ENCODE results near the gene DHX9. TPM values are rescaled to one million over a fixed set of nuclear protein-coding genes. Genes with fewer than 3 reads are reported as not detected.

DHX9 gene
- total RNA-seq, 1 donor from 2014 or later: 169 TPM

- Histone ChIP-seq H3K79me2 (ENCODE audit: insufficient read depth, low read length) (no peaks in the 10 kb centered on the region), H3K9ac (ENCODE audit: low read length) (no peak overlapping the region), H2AFZ (ENCODE audit: low read depth, low read length) (no peak overlapping the region), H3K9me3 (ENCODE audit: insufficient read depth, low read depth, low read length) (no peaks in the 10 kb centered on the region), H3K27ac (ENCODE audit: low read depth, low read length) (no peak overlapping the region), H3K4me2 (ENCODE audit: low read length) (no peak overlapping the region), H3K4me1 (ENCODE audit: insufficient read depth, low read length) (no peaks in the 10 kb centered on the region), H3K4me3 (ENCODE audit: insufficient read depth, low read depth, low read length) (no peak overlapping the region), H4K20me1 (ENCODE audit: insufficient read depth, low read length) (no peaks in the 10 kb centered on the region), H3K36me3 (ENCODE audit: insufficient read depth, low read length) (no peaks in the 10 kb centered on the region), H3K27me3 (ENCODE audit: insufficient read depth, low read length) (no peaks in the 10 kb centered on the region)
- no peak for FAIRE-seq
- TF ChIP-seq EZH2 (IDR thresholded peaks at IDR 0.05; ENCODE audit: insufficient read depth, low read length) (no peak), CTCF (IDR thresholded peaks at IDR 0.05; ENCODE audit: insufficient read depth, low read depth, low read length) (no peak)
- H3K36me3 Mint-ChIP-seq (ENCODE audit: low read depth, unreplicated experiment): peaks cover 2% of the 10 kb centered on the region
- no peaks in the 10 kb centered on the region for H3K4me1 Mint-ChIP-seq (ENCODE audit: low read depth, unreplicated experiment)
- H3K27me3 Mint-ChIP-seq (ENCODE audit: low read depth, unreplicated experiment): no peaks in the 10 kb centered on the region
- H3K4me3 Mint-ChIP-seq (ENCODE audit: unreplicated experiment): no peak overlapping the region
- H3K9me3 Mint-ChIP-seq (ENCODE audit: unreplicated experiment): no peaks in the 10 kb centered on the region
- DNase-seq (ENCODE audit: low read depth): no peak
- H3K27ac Mint-ChIP-seq (ENCODE audit: unreplicated experiment): no peak overlapping the region
These were observed 36.9 kb upstream of the DHX9 start for GRCh38 chr1:182802006-182802803.

- Histone ChIP-seq H3K27ac (ENCODE audit: low read depth, low read length) (no peak overlapping the region), H4K20me1 (ENCODE audit: insufficient read depth, low read length) (no peaks in the 10 kb centered on the region), H3K79me2 (ENCODE audit: insufficient read depth, low read length) (no peaks in the 10 kb centered on the region), H3K9ac (ENCODE audit: low read length) (no peak overlapping the region), H3K27me3 (ENCODE audit: insufficient read depth, low read length) (no peaks in the 10 kb centered on the region), H3K4me1 (ENCODE audit: insufficient read depth, low read length) (no peaks in the 10 kb centered on the region), H3K4me3 (ENCODE audit: insufficient read depth, low read depth, low read length) (no peak overlapping the region), H3K36me3 (ENCODE audit: insufficient read depth, low read length) (no peaks in the 10 kb centered on the region), H3K4me2 (ENCODE audit: low read length) (no peak overlapping the region), H2AFZ (ENCODE audit: low read depth, low read length) (no peak overlapping the region), H3K9me3 (ENCODE audit: insufficient read depth, low read depth, low read length) (no peaks in the 10 kb centered on the region)
- H3K9me3 Mint-ChIP-seq (ENCODE audit: unreplicated experiment): no peaks in the 10 kb centered on the region
- DNase-seq (ENCODE audit: low read depth): no peak
- no peaks in the 10 kb centered on the region for H3K27me3 Mint-ChIP-seq (ENCODE audit: low read depth, unreplicated experiment)
- no peaks in the 10 kb centered on the region for H3K4me1 Mint-ChIP-seq (ENCODE audit: low read depth, unreplicated experiment)
- no peak for FAIRE-seq
- TF ChIP-seq CTCF (IDR thresholded peaks at IDR 0.05; ENCODE audit: insufficient read depth, low read depth, low read length) (no peak), EZH2 (IDR thresholded peaks at IDR 0.05; ENCODE audit: insufficient read depth, low read length) (no peak)
- no peak overlapping the region for H3K27ac Mint-ChIP-seq (ENCODE audit: unreplicated experiment)
- no peak overlapping the region for H3K4me3 Mint-ChIP-seq (ENCODE audit: unreplicated experiment)
- peaks cover 2% of the 10 kb centered on the region for H3K36me3 Mint-ChIP-seq (ENCODE audit: low read depth, unreplicated experiment)
These were observed 35.3 kb upstream of the DHX9 start for GRCh38 chr1:182803846-182804245.

- no peaks in the 10 kb centered on the region for H3K9me3 Mint-ChIP-seq (ENCODE audit: unreplicated experiment)
- no peaks in the 10 kb centered on the region for H3K36me3 ChIP-seq (ENCODE audit: insufficient read depth, low read length)
- no peaks in the 10 kb centered on the region for H3K27me3 ChIP-seq (ENCODE audit: insufficient read depth, low read length)
- H3K4me3 Mint-ChIP-seq (ENCODE audit: unreplicated experiment): no peak overlapping the region
- no peaks in the 10 kb centered on the region for H3K27me3 Mint-ChIP-seq (ENCODE audit: low read depth, unreplicated experiment)
- no peak overlapping the region for H3K4me2 ChIP-seq (ENCODE audit: low read length)
- peaks cover 2% of the 10 kb centered on the region for H3K36me3 Mint-ChIP-seq (ENCODE audit: low read depth, unreplicated experiment)
- H2AFZ ChIP-seq (ENCODE audit: low read depth, low read length): no peak overlapping the region
- TF ChIP-seq EZH2 (IDR thresholded peaks at IDR 0.05; ENCODE audit: insufficient read depth, low read length): no peak
- TF ChIP-seq CTCF (IDR thresholded peaks at IDR 0.05; ENCODE audit: insufficient read depth, low read depth, low read length): no peak
- H3K9ac ChIP-seq (ENCODE audit: low read length): no peak overlapping the region
- no peaks in the 10 kb centered on the region for H3K79me2 ChIP-seq (ENCODE audit: insufficient read depth, low read length)
- no peak overlapping the region for H3K4me3 ChIP-seq (ENCODE audit: insufficient read depth, low read depth, low read length)
- H3K4me1 Mint-ChIP-seq (ENCODE audit: low read depth, unreplicated experiment): no peaks in the 10 kb centered on the region
- H3K27ac ChIP-seq (ENCODE audit: low read depth, low read length): no peak overlapping the region
- DNase-seq (ENCODE audit: low read depth): no peak
- no peak for FAIRE-seq
- H4K20me1 ChIP-seq (ENCODE audit: insufficient read depth, low read length): no peaks in the 10 kb centered on the region
- H3K9me3 ChIP-seq (ENCODE audit: insufficient read depth, low read depth, low read length): no peaks in the 10 kb centered on the region
- no peak overlapping the region for H3K27ac Mint-ChIP-seq (ENCODE audit: unreplicated experiment)
- H3K4me1 ChIP-seq (ENCODE audit: insufficient read depth, low read length): no peaks in the 10 kb centered on the region
These were observed 33.0 kb upstream of the DHX9 start for GRCh38 chr1:182806015-182806678.
